Adrenal gland (tissue), 5 donors: ENCODE results near the gene RALGAPA2.

Experiments used
- POLR2A ChIP-seq, 2 donors: fragments of 450-650 bp; IDR thresholded peaks; one replicate each; pipeline ENCODE4 v1.6.1; 2017; ENCODE audit warnings: antibody characterized with exemption in 2 of 2, mild to moderate bottlenecking in 2 of 2, moderate library complexity in 1 of 2
- TF ChIP-seq, protein P1 (sequence below), 6 experiments: fragments of 450-650 bp in 4 of 6; fragments of 200-600 bp in 2 of 6; sonication (generic) in 1 of 6; IDR thresholded peaks; 1 replicate in 5 of 6; 2 replicates in 1 of 6; pipeline versions ENCODE4 v1.5.1 to v1.8.0; 2016 to 2021; ENCODE audit warnings: antibody characterized with exemption in 6 of 6, mild to moderate bottlenecking in 2 of 6, moderate library complexity in 1 of 6
- donor health status: DM: no; HTN: no; CAD: no.

DNA sequence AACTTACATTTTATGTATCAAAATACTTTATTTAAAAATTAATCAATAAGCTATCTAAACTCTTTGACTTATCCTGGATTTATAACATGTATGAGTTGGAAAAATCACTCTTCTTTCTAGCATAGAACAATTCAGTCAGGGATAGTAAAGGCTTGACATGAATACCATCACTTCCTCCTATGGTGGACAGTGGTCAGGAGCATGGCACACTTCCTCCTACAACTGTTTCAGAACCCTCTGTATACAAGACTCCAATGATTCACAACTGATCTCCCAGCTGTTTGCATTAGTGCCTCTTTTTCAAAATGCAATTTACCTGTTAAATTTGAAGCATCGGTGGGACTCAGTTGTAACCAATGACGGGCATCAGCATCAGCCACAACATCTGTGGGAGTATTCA, 129.7 kb downstream of the RALGAPA2 start:
- TF ChIP-seq POLR2A (IDR thresholded peaks at IDR 0.05): no peak
- TF ChIP-seq, protein P1, sequence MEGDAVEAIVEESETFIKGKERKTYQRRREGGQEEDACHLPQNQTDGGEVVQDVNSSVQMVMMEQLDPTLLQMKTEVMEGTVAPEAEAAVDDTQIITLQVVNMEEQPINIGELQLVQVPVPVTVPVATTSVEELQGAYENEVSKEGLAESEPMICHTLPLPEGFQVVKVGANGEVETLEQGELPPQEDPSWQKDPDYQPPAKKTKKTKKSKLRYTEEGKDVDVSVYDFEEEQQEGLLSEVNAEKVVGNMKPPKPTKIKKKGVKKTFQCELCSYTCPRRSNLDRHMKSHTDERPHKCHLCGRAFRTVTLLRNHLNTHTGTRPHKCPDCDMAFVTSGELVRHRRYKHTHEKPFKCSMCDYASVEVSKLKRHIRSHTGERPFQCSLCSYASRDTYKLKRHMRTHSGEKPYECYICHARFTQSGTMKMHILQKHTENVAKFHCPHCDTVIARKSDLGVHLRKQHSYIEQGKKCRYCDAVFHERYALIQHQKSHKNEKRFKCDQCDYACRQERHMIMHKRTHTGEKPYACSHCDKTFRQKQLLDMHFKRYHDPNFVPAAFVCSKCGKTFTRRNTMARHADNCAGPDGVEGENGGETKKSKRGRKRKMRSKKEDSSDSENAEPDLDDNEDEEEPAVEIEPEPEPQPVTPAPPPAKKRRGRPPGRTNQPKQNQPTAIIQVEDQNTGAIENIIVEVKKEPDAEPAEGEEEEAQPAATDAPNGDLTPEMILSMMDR (IDR thresholded peaks at IDR 0.05): no peak
